Bone marrow (tissue), 2 donors: ENCODE results near the gene DLG4.
A peak's percentile ranks its signal among the peaks of the same experiment; 100 is the strongest.

Experiments
- DNase-seq, 2 donors: peaks; one replicate each; lab custom pipeline; 2025; lab: John Stamatoyannopoulos, UW

Gene DLG4

DNA sequence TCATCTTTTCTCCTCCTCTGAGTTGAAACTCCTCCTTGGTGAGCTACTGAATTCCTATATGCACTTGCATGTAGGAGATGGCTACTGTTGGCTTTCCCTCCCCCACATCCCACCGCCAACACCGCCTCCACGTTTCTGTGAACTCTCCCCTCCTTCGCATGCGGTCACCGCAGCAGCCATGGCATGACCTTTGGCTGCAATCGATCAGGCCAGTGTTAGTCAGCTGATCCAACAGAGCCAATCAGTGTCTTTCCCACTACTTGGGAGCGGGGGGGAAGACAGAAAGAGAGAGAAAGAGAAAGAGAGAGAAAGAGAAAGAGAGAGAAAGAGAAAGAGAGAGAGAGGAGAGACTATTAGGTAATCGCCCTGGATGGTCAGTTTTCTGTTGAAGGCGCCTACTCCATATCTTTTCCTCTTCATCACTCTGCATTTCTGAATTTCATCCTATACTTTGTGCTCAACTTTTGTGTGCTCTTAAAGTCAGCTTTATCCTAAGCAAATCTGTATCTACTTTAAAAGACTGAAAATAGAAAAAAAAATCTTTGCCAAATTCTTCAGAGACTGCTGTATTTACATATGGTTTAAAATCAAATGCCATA, 63.2 kb downstream of the DLG4 start:
- no peak for DNase-seq

- DNase-seq, result no peak
Measured at GRCh38 chr17:7147772-7148171, 71.9 kb downstream of the DLG4 start.

DNA sequence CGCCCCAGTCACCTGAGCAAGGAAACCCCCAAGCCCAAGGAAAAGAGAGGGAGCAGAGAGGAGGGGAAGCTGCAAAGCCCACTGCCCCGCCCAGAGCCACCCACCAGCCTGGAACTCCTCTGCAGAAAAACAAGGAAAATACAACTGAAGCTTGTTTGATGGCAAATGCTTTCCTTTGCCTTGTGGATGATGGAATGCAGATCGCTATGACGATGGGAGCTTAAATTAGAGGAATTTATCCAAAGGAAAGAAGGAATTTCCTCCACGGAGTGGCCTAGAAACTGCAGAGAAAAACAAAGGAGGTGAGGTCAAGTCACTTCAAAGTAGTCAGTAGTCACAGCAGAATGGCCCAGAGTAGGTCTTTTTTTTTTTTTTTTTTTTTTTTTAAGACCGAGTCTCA, 73.5 kb downstream of the DLG4 start:
- no peak for DNase-seq

DNA sequence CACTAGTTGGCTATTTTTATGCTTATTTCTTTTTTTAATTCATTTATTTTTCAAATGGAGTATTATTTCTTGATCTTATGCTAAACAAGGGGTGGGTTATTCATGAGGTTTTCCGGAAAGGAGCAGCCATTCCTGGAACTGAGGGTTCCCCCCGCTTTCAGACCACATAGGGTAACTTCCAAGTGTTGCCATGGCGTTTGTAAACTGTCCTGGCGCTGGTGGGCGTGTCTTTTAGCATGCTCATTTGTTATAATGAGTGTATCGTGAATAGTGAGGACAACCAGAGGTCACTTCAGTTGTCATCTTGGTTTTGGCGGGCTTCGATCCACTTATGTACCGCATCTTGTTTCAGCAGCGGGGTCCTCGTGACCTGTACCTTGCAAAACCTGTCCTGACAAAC, 75.4 kb downstream of the DLG4 start:
- no peak for DNase-seq

DNA sequence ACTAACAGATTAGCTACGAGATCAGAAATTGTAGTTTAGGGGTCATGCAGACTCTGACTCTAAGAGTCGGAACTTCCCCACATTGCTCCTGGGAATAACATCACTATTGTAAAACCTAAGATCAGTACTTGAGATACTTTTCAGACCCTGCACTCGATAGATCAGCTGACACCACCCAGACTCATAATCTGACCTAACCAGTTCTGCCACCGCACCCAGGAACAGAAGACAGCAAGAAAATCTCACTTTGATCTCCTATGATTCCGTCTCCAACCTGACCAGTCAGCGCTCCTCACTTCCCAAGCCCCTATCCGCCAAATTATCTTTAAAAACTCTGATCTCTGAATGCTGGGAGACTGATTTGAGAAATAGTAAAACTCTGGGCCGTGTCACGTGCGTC, 77.8 kb downstream of the DLG4 start:
- no peak for DNase-seq

DNA sequence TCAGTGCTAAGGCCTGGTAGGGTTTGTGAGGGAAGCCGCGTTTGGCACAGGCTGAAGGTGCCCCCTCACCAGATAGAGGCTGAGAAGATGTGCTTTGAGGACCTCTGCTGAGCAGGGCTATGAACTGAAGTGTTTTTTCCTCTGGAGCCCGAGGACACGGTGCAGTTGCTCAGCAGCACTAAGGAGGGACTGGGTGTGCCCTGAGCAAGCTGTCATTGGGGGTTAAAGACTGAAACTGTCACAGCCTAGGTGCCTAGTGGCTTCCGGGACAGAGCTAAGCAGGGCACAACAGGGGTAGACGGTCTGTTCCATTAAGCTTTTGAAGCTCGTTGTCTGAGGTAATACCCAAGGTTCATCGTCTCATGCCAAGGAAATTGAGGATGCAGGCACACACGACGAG, 80.2 kb downstream of the DLG4 start:
- DNase-seq, result no peak

DNA sequence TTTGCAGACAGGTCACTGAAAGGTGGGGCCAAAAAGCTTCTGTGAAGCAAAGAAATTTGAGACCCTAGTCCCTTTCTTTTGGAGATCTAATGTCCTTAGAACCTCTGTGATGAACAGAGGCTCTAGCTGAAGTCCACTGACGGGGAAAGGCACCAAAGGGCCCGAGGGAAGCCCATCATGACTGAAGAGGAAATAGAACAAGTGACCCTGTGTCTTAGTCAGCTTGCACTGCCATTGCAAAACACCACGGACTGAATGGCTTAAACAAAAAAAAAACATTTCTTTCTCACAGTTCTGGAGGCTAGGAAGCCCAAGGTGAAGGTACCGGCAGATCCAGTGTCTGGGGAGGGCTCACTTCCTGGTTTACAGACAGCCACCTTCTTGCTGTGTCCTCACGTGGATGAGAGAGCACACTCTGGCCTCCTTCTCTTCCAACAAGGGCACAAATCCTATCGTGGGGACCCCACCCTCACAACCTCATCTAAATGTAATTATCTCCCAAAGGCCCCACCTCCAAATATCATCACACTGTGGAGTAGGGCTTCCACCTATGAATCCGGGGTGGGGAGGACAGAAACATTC, 80.7 kb downstream of the DLG4 start:
- peak in 1 of 2 donors; percentile 11 for DNase-seq

DNA sequence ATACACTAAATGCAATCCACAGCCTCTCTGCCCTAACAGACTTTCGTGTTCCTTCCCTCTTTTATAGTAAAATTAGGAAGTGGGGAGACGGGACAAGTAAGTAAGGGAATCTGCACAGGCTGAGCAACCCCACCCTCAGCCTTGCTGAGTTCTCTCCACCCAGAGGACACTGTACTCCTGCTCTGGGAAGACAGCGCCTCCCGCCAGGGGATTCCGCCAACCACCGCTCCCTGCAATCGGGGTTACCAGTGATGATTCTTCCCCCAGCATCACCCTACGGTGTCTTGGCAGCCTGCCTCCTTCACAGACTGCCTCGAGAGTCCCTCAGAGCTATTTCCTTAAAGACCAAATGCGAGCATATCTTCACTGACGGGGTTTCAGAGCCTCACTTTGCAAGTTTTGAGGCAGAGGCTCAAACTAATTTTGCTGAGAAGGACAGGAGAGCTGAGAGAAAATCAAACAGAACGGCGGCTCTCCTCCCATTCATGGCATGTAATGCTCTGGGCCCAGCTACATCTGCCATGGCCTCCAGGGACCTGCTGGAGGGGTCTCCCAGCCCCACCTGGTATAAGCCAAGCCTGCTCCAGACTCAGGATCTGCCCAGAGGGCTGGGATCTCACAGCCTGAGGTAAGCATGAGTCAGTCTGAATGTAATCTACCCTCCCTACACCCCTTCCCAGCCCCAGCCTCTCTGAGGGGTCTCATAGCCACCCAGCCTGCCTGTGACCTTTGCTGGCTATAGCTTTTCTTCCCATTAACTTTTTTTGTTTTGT, 82.3 kb downstream of the DLG4 start:
- DNase-seq, result peak in 1 of 2 donors; percentile 14
